Adipose tissue (tissue), 3 donors: ENCODE results near the gene ENTPD2. TPM values are rescaled to one million over a fixed set of nuclear protein-coding genes. Genes with fewer than 3 reads are reported as not detected.

Experiments
- H3K27ac ChIP-seq: one replicate; pipeline ENCODE4 v1.5.1; 2013; ENCODE audit warnings: low read depth, low read length
- WGBS, 3 donors: extraction: QIAGEN DNeasy Blood & Tissue Kit; methylation state at CpG; one replicate each; pipeline ENCODE4 v1.1.7; 2013; 5-methylcytosine and 5-hydroxymethylcytosine counted together
- polyA plus RNA-seq, 3 donors: library from polyadenylated mRNA; stranded (reverse); fragments of 200-250 nt; gene quantifications; one replicate each; pipeline ENCODE4 v1.2.3, GENCODE V29; 2013
- donor health status: healthy with polysubstance abuse.
- donor health status: Bipolar disorder and iron deficiency.
- donor health status: healthy.

ENTPD2 gene
- polyA plus RNA-seq, 3 donors: 0.61 to 1.6 (median 1.3) TPM

DNA sequence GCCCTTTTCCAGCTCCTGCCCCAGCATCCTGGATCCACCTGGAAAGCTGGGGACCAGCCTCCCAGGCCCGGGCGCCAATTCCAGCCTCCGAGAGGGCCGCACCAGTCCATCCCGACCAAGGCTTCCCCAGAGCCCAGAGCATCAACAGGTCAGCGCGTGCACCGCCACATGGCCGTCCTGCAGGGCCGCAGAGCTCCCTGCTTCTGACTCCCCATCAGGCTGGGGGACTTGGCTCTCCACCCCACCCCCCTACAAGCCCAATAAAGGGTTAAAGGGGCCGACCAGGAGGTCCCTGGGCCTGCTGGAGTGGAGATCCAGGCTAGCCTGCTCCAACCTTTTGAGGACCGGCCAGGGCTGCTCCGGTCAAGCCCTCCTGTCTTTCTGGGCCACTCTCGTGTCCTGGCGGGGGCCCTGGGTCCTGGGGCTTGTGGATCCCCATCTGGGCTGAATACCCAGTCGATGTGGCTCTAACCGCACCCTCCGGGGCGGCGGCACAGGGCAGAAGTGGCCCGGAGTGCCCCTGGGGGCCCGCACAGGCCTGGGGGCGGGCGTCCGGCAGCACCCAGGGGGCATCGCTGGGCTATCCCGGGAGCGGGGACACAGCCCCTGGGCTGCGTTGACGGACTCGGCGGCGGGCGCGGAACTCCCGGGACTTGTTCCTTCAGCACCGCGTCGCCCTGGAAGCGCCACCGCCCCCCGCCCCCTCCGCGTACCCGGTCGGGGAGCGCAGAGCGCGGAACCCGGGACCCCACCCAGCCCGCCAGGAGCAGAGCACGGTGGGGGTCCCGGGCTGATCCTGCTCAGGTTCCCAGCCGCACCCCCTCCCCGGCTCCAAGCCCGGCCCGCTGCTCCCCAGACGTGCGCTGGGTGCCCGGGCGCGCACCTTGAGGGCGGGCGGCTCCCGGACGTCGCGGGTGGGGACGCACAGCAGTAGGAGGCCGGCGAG is 590 bp downstream of the ENTPD2 start:
- no peak overlapping the region for H3K27ac ChIP-seq
- 13 to 18% (median 14%) methylated on average over 59 to 71 of the region's 71 CpGs for WGBS, 3 donors

DNA sequence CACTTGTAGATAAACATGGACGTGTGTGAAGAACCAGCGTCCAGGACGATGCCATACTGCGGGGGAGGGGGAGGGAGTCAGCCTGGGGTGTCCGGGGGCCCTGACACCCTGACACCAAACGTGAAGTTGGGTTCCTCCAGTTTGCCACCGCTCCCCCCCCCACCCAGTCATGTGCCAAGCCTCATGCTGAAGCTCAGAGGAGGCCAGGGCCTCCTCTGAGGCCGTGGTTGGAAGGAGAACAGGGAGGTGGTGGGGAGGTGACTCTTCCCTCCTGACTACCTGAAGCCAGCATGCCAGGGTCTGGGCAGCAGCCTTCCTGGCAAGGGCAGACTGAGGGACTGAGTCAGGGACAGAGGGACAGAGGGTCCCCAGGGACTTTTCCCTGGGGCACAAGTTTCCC is 1.6 kb downstream of the ENTPD2 start:
- WGBS, 3 donors: 70 to 90% (median 84%) methylated on average over 6 to 8 of the region's 8 CpGs
- H3K27ac ChIP-seq: no peak overlapping the region

DNA sequence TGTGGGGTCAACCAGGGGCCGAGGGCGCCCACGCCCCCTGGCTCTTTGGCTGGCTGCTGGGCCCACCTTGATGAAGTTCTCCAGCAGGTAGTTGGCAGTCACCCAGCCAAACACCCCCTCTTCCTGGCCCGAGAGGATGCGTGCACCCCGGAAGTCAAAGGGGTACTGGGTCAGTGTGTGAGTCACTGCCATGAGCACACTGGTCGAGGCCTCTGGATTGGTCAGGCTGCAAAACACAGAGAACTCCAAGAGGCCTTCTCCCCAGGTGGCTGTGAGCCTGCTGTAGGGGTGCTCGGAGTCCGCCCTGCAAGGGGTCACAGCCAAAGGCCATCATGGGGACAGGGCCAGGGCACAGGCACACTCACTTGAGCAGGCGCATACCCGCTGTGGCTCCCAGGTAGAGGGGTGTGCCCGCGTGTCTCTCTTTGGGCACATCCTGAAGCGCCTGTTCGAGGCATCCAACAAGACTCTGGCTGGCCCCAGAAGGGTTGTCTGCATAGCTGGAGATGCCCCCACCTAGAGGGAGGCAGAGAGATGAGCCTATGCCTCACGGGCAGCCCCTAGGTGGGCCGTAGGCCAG is 2.6 kb downstream of the ENTPD2 start:
- 87 to 96% (median 93%) methylated on average over 14 to 17 of the region's 17 CpGs for WGBS, 3 donors
- H3K27ac ChIP-seq: no peak overlapping the region

DNA sequence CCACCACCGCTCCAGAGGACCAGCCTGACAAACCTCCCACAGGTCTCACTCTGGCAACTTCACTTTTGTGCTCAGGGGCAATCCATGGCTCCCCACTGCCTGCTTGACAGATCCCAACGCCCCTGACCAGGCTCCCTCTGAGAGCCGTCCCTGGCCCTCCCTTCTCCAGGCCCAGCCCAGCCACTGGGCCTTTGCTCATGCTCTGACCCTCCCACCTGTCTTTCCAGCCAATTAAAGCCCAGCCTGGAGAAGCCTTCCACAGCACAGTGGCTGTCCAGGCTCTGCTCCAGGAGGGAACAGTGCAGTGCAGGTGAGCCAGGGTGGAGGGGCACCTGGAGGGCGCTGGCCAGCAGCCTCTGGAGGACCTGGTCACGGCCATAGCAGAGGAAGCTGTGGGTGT is 3.3 kb downstream of the ENTPD2 start:
- 86 to 91% (median 89%) methylated on average over 5 of the region's 5 CpGs for WGBS, 3 donors
- no peak overlapping the region for H3K27ac ChIP-seq

DNA sequence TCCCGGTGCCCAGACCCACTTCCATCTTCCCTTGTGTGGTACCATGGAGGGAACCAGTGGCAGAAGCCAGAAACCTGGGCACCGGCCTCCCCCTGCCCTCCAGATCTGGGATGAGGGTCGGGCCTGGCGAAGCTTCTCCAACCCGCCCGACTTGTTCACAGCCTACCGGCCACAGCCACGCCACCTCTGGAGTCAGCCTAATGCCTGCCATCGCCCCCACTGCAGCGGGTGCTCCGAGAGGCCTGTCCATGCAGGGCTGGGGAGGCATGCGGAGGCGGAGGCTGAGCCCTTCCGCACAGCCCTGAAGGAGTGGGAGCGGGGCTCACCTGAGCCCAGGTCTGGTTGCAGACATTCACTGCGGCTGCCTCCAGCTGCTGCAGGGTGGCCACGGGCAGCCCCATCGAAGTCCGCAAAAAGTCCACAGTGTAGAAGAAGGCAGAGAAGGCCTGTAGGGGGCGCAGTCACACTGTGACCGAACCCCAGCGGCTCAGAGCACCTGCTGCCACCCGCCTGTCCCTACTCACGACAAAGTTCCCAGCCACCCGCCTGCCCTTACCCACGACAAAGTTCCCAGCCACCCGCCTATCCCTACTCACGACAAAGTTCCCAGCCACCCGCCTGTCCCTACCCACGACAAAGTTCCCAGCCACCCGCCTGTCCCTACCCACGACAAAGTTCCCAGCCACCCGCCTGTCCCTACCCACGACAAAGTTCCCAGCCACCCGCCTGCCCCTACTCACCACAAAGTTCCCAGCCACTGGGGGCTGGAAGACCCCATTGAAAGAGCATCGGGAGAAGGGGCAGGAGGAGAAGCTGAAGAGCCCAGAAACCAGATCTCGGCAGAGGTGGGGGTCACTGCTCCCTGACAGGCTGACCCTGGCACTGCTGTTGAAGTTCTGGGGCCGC is 4.1 kb downstream of the ENTPD2 start:
- WGBS, 3 donors: 43 to 53% (median 47%) methylated on average over 35 to 38 of the region's 38 CpGs
- no peak overlapping the region for H3K27ac ChIP-seq

DNA sequence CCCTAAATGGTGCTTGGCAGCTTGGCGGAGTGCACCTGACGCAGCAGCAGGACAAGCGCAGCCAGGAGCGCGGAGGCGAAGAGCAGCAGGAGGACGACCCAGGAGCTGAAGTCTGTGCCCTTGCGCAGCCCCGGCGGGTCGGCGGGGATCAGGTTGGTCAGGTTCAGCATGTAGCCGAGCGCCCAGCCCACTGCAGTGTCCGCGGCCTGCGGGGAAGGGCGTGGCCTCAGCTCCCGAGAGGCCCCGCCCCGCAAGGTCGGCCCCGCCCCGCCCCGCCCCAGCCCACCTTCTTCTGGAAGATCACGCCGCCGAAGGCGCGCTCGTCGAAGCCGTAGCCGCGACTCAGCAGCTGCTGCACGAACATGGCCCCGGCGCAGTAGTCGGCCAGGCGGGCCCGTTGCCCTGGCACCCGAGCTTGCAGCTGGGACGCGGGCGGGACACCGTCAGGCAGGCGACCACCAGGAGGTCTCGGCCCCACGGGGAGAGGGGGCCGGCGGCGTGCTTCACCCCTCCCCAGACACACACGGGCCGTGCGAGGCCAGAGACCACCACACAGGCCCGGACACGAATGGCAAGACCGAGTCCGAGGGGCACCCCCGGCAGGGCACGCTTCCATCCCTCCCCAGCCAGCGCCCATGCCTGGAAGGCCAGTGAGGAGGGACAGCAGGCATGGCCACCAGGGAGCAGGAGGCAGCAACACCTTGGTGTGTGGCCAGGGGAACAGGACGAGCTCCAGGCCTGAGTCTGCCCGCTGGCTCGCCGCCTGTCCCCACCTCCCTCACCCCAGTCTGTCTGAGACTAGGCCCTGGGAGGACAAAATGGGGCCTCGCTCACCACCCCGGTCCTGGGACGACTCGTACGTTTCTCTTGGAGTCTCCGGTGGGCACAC is 5.0 kb downstream of the ENTPD2 start:
- WGBS, 3 donors: 46 to 56% (median 49%) methylated on average over 37 to 72 of the region's 72 CpGs
- H3K27ac ChIP-seq: no peak overlapping the region

DNA sequence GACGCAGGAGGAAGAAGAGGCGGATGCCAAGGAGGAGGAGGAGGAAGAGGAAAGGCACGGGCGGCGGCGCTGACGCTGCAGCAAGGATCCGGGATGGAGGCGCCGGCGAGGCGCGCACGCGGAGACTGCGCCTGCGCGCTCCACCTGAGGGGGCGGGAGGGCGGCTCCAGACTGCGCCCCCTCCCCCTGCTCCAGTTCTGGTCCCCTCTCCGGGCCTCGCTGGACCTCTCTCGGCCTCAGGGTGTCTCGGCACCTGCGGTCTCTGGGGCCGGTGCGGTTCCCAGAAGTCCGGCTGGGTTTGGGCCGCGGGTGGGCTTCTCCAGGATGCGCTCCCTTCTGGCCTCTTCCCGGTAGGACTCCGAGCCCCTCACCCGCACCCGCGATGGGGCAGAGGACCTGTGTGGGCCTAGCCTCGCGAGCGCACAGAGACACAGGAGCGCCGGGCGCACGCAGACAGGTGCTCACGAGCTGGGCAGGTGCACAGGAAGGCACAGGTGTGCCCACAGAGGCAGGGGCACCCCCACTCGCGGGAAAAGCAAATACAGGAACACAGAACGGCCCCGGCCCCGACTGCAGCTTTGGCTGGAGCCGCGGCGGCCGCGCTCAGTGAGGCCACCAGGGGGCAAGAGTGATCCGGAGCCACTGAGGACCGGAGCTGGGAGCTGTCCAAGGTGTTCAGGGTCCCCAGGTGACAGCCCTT is 7.6 kb downstream of the ENTPD2 start, which contains the start of gene NPDC1:
Gene NPDC1 (minus strand): TSS at position 90 of the 700 bp plus-strand sequence. CDS start 188 bp downstream, outside the sequence.
- WGBS, 3 donors: 0 to 1% (median 0%) methylated on average over 49 to 57 of the region's 57 CpGs
- H3K27ac ChIP-seq: no peak within 1 kb of the TSS

DNA sequence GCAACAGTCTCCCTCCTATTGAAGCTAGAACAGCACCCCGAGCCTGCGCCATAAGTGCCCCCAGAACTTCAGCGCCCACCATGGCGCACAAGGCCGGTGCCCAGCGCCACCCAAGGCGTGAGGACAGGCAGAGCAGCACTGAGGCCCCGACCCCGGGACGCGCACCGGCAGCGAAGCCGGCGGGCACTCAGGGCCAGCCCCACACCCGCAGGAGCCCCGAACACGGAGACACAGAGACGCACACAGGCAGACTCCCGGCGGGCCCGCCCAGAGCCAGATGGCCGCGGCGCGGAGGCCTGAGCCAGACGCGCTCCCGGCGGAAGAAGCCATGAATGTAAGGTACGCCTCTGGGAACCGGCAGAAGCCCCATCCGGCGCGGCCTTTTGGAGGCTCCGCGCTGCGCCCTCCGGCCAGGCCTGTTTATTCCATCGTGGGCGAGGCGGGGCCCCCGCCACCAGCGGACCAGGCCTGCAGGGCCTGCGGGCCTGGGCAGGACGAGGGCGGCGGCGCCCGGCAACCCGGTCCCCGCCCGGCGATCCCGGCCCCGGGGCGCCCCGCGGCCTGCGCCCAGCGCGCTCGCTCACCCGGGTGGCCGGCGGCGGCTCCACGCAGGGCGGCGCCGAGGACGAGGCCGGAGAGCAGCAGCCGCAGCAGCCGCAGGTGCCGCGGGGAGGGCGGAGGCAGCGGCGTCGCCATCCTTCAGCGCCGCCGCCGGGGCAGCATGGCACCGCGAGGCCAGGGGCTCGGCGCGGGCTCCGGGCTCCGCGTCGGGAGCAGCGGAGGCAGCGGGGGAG is 8.4 kb downstream of the ENTPD2 start:
- no peak overlapping the region for H3K27ac ChIP-seq
- WGBS, 3 donors: 1 to 4% (median 2%) methylated on average over 67 to 96 of the region's 96 CpGs

DNA sequence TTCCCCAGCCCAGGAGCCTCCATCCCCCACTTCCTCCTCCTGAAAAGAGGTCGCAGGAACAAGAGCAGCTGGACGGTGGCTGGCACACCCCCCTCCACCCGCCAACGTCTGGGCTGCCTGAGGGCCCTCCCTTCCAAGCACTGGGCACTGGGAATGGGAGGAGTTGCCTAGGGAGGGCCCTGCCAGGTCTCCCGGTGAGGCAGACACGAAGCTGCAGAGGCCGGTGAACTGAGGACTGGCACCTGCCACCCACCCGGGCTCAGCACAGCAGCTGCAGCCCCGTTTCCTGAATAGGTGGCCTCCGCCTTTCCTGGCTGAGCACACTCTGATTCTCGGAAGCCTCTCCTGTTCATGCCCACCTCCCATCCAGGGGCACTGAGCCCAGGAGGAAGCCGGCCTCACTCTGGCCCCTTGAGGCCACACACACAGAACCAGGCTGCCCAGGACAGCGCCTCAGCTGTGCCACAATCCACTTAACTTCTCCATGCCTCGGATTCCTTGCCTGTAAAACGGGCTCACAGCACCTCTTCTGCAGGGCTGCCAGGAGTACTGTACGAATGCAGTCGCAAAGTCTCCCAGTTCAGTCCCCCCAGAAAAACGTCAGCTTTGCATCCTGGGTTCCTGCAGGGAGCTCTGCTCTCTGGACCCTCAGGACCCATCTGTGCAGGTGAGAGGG is 9.2 kb downstream of the ENTPD2 start:
- 16 to 27% (median 25%) methylated on average over 18 of the region's 18 CpGs for WGBS, 3 donors
- no peak overlapping the region for H3K27ac ChIP-seq

DNA sequence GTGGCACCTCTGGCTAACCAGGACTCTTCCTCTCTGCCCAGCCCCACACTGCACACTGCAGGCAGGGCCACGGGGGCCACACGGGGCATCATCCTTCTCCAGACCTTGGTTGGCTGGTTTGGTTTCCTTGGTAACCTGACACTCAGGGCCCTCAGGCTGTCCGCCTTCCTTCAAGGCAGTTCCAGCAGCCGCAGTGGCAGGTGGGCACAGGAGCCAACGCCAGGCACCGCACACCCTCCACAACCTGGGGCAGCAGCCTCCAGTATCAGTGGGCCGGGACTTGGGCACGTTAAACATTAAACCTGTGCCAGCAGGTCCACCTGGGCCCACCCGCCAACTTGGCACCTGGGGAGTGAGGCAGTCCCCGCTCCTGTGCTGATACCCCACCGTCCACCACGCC is 9.8 kb downstream of the ENTPD2 start:
- WGBS, 3 donors: 38 to 62% (median 59%) methylated on average over 12 of the region's 12 CpGs
- H3K27ac ChIP-seq: no peak overlapping the region

DNA sequence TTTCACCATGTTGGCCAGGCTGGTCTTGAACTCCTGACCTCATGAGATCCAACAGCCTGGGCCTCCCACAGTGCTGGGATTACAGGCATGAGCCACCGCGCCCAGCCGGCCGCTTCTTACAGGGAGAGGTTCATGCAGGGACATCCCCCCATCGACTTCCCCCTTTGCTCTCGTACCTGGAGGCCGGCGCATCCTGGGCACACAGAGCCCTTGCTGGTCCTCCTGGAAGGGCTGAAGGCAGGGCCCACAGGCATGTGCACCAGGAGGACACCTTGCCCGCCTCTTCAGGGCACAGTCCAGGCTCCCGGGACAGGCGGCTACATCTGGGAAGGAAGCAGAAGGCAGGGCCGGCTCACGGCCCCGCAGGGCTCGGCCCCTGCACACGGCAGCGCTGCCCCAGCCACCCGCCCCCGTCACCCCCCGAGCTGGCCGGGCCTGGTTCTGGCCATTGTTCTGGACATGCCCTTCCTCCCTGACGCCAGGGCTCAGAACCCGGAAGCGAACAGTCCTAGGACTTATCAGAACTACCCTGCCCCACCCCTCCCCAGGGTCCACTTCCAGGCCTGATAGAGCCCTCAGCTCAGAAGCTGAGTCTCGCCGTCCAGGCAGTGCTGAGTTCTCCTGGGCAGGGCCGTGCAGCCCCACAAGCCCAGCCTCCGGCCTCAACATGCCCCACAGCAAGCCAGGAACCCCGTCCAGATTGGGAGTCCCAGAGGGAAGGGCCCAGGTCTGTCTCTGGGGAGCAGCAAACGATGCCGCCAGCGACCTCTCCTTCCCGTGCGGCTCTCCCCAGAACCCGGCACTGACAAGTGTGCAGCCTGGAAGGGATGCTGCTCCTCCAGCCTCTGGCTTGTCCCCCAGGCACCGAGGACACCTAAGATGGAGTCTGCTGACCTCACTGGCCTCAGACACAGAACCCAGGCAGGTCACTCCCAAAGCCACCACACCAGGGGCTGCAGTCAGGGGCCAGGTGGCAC is 10.8 kb downstream of the ENTPD2 start:
- 49 to 88% (median 69%) methylated on average over 36 of the region's 36 CpGs for WGBS, 3 donors
- no peak overlapping the region for H3K27ac ChIP-seq

DNA sequence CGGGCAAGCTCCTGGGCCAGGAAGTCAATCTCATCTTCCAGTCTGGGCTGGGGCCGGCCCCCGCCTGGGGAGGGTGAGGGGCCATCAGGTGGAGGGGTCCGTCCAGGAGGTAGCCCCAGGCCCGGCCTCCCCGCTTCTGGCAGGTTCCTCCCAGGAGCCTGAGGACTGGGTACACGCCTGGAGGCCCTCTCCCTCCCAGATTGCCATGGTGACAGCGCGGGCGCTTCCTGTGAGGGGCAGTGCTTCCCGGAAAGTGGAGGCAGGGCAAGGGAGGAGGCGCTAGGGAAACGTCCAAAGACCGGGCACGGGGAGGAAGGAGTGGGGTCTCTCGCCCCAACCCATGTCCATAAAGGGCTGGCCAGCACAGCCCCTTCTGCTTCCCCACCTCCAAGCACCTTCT is 12.7 kb downstream of the ENTPD2 start:
- WGBS, 3 donors: 46 to 67% (median 56%) methylated on average over 13 to 16 of the region's 16 CpGs
- H3K27ac ChIP-seq: no peak overlapping the region

DNA sequence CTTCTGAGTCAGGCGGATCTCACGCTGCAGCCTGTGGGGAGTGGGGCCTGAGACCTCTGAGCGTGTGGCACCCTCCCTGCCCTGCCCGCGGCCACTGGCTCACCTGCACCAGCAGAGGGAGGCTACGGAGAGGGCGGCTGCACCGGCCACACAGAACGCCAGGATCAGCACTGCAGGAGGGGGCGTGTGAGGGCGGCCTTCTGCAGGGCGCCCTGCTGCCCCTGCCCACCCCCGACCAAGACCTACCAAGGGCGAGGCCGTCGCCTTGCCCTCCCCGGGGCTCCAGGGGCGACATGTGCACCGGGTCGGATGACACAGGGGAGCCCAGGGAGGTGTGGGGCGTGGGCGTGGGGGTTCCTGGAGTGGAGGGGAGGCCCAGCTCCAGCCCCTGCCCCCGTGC is 13.3 kb downstream of the ENTPD2 start:
- WGBS, 3 donors: 84 to 88% (median 88%) methylated on average over 15 to 23 of the region's 23 CpGs
- H3K27ac ChIP-seq: no peak overlapping the region

DNA sequence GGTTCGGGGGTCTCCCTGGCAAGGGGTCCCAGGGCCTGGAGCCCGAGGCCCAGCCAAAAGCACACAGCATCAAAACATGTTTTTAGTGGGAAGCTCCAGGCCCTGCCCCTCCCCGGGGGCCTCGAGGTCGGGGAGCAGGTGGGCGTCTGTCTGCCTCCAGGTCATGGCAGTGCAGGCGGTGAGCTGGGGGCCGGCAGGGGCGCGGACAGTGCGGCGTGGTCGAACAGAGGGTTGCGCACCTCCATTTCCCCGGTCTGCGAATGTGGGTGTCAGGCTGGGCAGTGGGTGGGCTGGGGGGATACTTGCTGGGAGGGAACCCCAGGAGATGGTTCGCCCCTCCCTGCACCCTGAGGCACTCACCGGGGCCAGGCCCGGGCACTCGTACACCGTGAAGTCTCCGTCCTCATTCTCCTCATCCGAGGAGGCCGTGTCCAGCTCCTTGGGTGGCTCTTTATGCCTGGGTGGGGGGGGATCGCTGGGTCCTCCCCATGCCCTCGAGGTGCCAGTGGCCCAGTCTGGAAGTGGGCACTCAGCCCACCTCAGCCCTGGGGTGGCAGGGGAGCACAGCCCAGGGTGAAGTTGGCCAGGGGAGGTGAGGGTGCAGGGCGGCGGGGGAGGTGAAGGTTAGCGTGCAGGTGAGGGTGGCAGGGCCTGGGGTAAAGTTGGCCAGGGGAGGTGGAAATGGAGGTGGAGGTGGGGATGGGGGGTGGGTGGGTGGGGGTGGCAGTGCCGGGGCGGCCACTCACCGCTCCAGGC is 14.1 kb downstream of the ENTPD2 start:
- H3K27ac ChIP-seq: no peak overlapping the region
- WGBS, 3 donors: 91 to 93% (median 92%) methylated on average over 26 to 32 of the region's 32 CpGs
